Muscle layer of colon (tissue), 2 donors: Measurements from ENCODE around the gene MGMT.

Experiments used
- H3K27ac ChIP-seq: one replicate; pipeline ENCODE4 v1.7.0; 2013; ENCODE audit warnings: low read depth, mild to moderate bottlenecking, low read length, moderate library complexity
- H3K27me3 ChIP-seq, 2 donors: one replicate each; pipeline ENCODE4 v1.7.0; 2013; ENCODE audit warnings: low read length in 2 of 2, mild to moderate bottlenecking in 2 of 2; ENCODE audit not compliant: insufficient read depth in 2 of 2, control insufficient read depth in 1 of 2
- H3K36me3 ChIP-seq: one replicate; pipeline ENCODE4 v1.7.0; 2013; ENCODE audit warnings: mild to moderate bottlenecking, low read length; ENCODE audit not compliant: insufficient read depth
- H3K4me1 ChIP-seq: one replicate; pipeline ENCODE4 v1.7.0; 2013; ENCODE audit warnings: mild to moderate bottlenecking, low read length; ENCODE audit not compliant: insufficient read depth
- H3K4me3 ChIP-seq, 2 donors: one replicate each; pipeline ENCODE4 v1.7.0; 2013; ENCODE audit warnings: low read length in 2 of 2, low read depth in 1 of 2, mild to moderate bottlenecking in 1 of 2, moderate library complexity in 1 of 2
- H3K9ac ChIP-seq: one replicate; pipeline ENCODE4 v1.7.0; 2013; ENCODE audit warnings: low read length
- H3K9me3 ChIP-seq: one replicate; pipeline ENCODE4 v1.7.0; 2013; ENCODE audit warnings: mild to moderate bottlenecking, low read length
- donor health status: abdominal sarcoma.
- donor health status: Adenocarcinoma of cecum.

MGMT gene

GRCh38 chr10:129652521-129653201 lies 185.6 kb downstream of the MGMT start:
- no peaks in the 10 kb centered on the region for H3K4me1 ChIP-seq
- no peak overlapping the region for H3K9ac ChIP-seq
- no peaks in the 10 kb centered on the region for H3K27me3 ChIP-seq
- no peaks in the 10 kb centered on the region for H3K36me3 ChIP-seq
- H3K9me3 ChIP-seq: no peaks in the 10 kb centered on the region
- H3K27ac ChIP-seq: no peak overlapping the region
- no peak overlapping the region for H3K4me3 ChIP-seq

- H3K27me3 ChIP-seq: no peaks in the 10 kb centered on the region
- H3K9ac ChIP-seq: no peak overlapping the region
- H3K36me3 ChIP-seq: no peaks in the 10 kb centered on the region
- H3K9me3 ChIP-seq: no peaks in the 10 kb centered on the region
- no peaks in the 10 kb centered on the region for H3K4me1 ChIP-seq
- H3K4me3 ChIP-seq: no peak overlapping the region
- H3K27ac ChIP-seq: no peak overlapping the region
Observed at GRCh38 chr10:129653428-129653827, 186.4 kb downstream of the MGMT start.

- Histone ChIP-seq H3K36me3 (no peaks in the 10 kb centered on the region), H3K9ac (no peak overlapping the region), H3K4me3 (no peak overlapping the region), H3K27me3 (no peaks in the 10 kb centered on the region), H3K27ac (no peak overlapping the region), H3K4me1 (no peaks in the 10 kb centered on the region), H3K9me3 (no peaks in the 10 kb centered on the region)
Observed at GRCh38 chr10:129653861-129654260, 186.8 kb downstream of the MGMT start.

- H3K9ac ChIP-seq: no peak overlapping the region
- no peak overlapping the region for H3K4me3 ChIP-seq
- no peak overlapping the region for H3K27ac ChIP-seq
- no peaks in the 10 kb centered on the region for H3K4me1 ChIP-seq
- H3K36me3 ChIP-seq: no peaks in the 10 kb centered on the region
- H3K9me3 ChIP-seq: no peaks in the 10 kb centered on the region
- no peaks in the 10 kb centered on the region for H3K27me3 ChIP-seq
Observed at GRCh38 chr10:129654461-129654860, 187.4 kb downstream of the MGMT start.

- Histone ChIP-seq H3K9me3 (no peaks in the 10 kb centered on the region), H3K4me3 (no peak overlapping the region), H3K9ac (no peak overlapping the region), H3K4me1 (no peaks in the 10 kb centered on the region), H3K36me3 (no peaks in the 10 kb centered on the region), H3K27ac (no peak overlapping the region), H3K27me3 (no peaks in the 10 kb centered on the region)
Observed at GRCh38 chr10:129655007-129655678, 188.1 kb downstream of the MGMT start.

GRCh38 chr10:129655679-129656031 lies 188.6 kb downstream of the MGMT start:
- Histone ChIP-seq H3K36me3 (no peaks in the 10 kb centered on the region), H3K27ac (no peak overlapping the region), H3K9ac (no peak overlapping the region), H3K4me3 (no peak overlapping the region), H3K4me1 (no peaks in the 10 kb centered on the region), H3K27me3 (no peaks in the 10 kb centered on the region), H3K9me3 (no peaks in the 10 kb centered on the region)

GRCh38 chr10:129656642-129657041 lies 189.6 kb downstream of the MGMT start:
- Histone ChIP-seq H3K9ac (no peak overlapping the region), H3K9me3 (no peaks in the 10 kb centered on the region), H3K36me3 (no peaks in the 10 kb centered on the region), H3K27ac (no peak overlapping the region), H3K4me1 (no peaks in the 10 kb centered on the region), H3K4me3 (no peak overlapping the region), H3K27me3 (no peaks in the 10 kb centered on the region)

GRCh38 chr10:129657297-129658017 lies 190.4 kb downstream of the MGMT start:
- no peaks in the 10 kb centered on the region for H3K27me3 ChIP-seq
- H3K9ac ChIP-seq: no peak overlapping the region
- no peaks in the 10 kb centered on the region for H3K4me1 ChIP-seq
- no peaks in the 10 kb centered on the region for H3K9me3 ChIP-seq
- no peak overlapping the region for H3K27ac ChIP-seq
- no peak overlapping the region for H3K4me3 ChIP-seq
- H3K36me3 ChIP-seq: no peaks in the 10 kb centered on the region

- no peaks in the 10 kb centered on the region for H3K9me3 ChIP-seq
- no peaks in the 10 kb centered on the region for H3K27me3 ChIP-seq
- H3K9ac ChIP-seq: no peak overlapping the region
- H3K4me1 ChIP-seq: no peaks in the 10 kb centered on the region
- no peak overlapping the region for H3K27ac ChIP-seq
- H3K36me3 ChIP-seq: no peaks in the 10 kb centered on the region
- H3K4me3 ChIP-seq: no peak overlapping the region
Observed at GRCh38 chr10:129658376-129659072, 191.5 kb downstream of the MGMT start.

GRCh38 chr10:129659508-129660268 lies 192.6 kb downstream of the MGMT start:
- Histone ChIP-seq H3K27me3 (no peaks in the 10 kb centered on the region), H3K9me3 (no peaks in the 10 kb centered on the region), H3K36me3 (no peaks in the 10 kb centered on the region), H3K27ac (no peak overlapping the region), H3K9ac (no peak overlapping the region), H3K4me3 (no peak overlapping the region), H3K4me1 (no peaks in the 10 kb centered on the region)

- Histone ChIP-seq H3K9me3 (no peaks in the 10 kb centered on the region), H3K4me1 (no peaks in the 10 kb centered on the region), H3K27ac (no peak overlapping the region), H3K4me3 (no peak overlapping the region), H3K9ac (no peak overlapping the region), H3K27me3 (no peaks in the 10 kb centered on the region), H3K36me3 (no peaks in the 10 kb centered on the region)
Observed at GRCh38 chr10:129660569-129660968, 193.5 kb downstream of the MGMT start.
